LNCaP clone FGC (cell line): ENCODE results near the gene CDCP1.

Experiments used
- DNase-seq: peaks from one replicate; pipeline ENCODE4 v3.0.0-alpha.2; 2011; ENCODE audit warnings: low read depth
- H3K4me3 ChIP-seq: 2 replicates; pipeline ENCODE4 v1.5.1; 2011; ENCODE audit warnings: mild to moderate bottlenecking, low read depth, low read length, control low read depth
- TF ChIP-seq, protein P1 (sequence below): IDR thresholded peaks from 2 replicates; pipeline ENCODE4 v1.5.1; 2012; ENCODE audit warnings: mild to moderate bottlenecking; ENCODE audit not compliant: control insufficient read depth, insufficient read depth; ENCODE audit errors: extremely low read depth

Gene CDCP1

DNA sequence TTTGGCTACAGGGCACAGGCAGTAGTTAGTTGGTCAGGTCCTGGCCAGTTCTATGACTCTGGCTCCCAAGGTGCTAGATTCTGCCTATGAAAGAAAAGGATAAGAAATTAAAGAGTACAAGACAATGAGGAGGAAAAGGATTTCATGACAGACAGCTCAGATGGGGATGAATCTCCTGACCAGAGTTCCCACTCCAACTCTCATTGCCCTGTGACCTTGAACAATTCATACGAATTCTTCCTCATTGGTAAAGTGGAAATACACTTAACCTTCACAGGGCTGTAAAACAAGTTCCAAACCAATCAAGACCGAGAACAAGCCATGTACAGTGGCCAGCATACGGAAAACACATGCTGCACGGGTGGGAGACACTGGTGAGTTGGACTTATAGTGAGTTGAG, 96.4 kb downstream of the CDCP1 start:
- DNase-seq = no peak
- TF ChIP-seq, protein P1, sequence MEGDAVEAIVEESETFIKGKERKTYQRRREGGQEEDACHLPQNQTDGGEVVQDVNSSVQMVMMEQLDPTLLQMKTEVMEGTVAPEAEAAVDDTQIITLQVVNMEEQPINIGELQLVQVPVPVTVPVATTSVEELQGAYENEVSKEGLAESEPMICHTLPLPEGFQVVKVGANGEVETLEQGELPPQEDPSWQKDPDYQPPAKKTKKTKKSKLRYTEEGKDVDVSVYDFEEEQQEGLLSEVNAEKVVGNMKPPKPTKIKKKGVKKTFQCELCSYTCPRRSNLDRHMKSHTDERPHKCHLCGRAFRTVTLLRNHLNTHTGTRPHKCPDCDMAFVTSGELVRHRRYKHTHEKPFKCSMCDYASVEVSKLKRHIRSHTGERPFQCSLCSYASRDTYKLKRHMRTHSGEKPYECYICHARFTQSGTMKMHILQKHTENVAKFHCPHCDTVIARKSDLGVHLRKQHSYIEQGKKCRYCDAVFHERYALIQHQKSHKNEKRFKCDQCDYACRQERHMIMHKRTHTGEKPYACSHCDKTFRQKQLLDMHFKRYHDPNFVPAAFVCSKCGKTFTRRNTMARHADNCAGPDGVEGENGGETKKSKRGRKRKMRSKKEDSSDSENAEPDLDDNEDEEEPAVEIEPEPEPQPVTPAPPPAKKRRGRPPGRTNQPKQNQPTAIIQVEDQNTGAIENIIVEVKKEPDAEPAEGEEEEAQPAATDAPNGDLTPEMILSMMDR = no peak

DNA sequence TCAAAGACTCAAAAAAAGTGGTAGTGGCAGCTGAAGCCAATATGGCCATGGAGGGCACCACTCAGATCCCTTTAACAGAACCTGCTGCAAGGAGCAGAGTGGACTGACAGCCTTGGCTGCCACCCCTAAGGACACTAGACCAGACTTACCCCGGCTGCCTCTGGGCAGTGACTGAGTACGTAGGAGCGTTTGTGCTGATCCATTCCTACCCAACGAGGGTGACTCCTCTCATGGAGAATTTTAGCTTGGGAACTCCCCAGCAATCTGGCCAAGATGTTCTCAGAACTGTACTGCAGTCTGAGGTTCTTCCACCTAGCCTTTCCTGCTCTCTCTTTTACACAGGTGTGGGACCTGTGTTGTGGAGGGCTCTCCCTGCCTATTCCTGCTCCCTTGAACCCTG, 97.9 kb downstream of the CDCP1 start:
- H3K4me3 ChIP-seq = no peak overlapping the region
- TF ChIP-seq, protein P1 = no peak
- DNase-seq = no peak

More for the DNA sequence above, 96.4 kb downstream of the CDCP1 start:
- H3K4me3 ChIP-seq = no peak overlapping the region

DNA sequence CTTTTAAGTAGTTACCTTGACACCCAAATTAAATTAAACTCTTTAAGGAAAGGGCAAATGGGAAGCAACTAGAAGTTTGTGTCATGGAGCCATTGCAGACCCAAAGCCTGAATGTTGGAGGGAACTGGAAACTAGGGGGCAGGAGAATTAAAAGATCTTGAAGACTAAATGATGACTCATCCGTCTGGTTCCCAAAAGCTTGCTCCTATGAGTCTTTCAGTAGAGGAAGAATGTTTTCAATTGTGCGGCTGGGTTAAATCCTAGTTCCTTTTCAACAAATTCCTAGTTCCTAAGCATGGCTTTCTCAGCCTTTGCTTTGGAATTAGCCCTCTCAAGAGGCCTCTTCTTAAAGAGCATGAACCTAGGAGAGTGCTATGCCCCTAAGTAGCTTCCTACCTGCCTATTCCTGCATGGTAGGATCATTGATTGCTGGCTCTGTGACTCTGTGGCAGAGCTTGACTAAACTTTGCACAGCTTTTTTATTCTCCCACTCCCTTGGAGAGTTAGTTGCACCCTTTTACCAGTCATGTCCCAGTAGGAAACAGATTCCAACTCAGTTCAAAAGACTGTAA, 102.4 kb downstream of the CDCP1 start:
- no peak for DNase-seq
- TF ChIP-seq, protein P1 = no peak
- no peak overlapping the region for H3K4me3 ChIP-seq

DNA sequence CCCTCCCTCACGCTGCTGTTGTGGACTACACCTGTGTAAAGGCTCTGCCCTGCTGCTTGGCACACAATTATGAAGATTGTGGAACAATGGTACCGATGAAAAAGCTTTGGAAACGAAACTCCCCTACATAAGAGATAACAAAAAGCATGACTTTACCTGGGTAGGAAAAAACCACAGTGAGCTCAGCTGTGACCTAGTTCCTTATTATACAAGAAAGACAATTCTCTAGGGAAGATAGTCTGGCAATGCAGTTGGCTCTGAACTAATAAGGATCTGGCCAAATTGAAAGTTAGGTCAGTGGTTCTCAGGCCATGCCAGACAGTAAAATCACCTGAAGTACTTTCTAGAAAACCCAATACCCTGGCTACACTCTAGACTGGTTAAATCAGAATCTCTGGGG, 104.0 kb downstream of the CDCP1 start:
- H3K4me3 ChIP-seq = no peak overlapping the region
- TF ChIP-seq, protein P1 = no peak
- no peak for DNase-seq

DNA sequence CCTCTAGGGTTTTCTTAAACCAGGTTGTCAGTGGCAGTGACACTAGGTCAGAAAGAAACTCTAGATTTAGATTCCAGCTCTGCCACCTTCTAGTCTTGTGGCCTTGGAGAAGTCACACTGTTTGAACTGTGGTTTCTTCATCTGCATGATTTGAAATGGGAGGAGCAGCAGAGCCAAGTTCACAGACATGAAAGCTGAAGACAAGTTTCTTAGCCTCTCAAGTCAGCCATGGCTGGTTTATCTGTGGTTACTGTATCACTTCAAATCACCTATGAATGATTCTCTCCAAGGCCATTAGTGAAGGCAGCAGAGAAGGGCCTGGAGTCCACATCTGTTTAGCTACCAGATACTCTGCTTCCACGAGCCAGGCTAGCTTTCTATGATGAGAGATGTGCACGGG, 104.5 kb downstream of the CDCP1 start:
- TF ChIP-seq, protein P1 = no peak
- no peak overlapping the region for H3K4me3 ChIP-seq
- no peak for DNase-seq

DNA sequence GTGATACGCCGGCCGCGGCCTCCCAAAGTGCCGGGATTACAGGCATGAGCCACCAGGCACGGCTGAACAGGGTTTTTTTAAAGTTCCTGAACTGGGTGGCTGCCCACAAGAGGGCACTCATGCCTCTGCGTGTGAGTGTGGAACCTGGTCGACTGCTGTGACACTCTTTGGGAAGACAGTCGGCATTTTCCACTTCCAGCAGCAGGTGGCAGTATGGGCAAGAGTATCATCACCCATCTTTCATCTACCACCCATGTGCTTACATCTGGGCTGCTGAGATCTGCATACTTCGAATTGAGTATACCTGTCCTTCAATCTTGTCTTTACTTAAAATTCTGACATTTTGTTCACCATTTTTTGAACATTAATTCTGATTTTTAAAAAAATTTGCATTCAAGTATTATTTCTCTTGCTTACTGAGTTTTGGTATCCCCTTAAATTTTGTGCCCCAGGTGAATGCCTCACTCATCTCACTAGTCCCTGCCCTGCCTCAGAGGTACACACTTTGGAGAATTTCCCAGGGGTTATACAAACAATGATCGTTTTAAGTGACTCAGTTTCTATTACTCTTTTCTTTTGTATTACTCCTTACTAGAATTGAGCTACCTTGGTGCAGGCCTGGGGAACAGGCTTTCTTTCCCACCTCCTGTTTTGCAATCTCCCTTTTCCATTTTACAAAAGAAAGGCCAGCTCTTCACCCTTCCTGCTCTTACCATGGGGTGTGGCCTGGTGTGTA, 108.3 kb downstream of the CDCP1 start:
- H3K4me3 ChIP-seq = no peak overlapping the region
- TF ChIP-seq, protein P1 = peak; percentile 99
- peak; percentile 90 for DNase-seq
